ENCODE results near the gene LRRC4B. TPM values are rescaled to one million over a fixed set of nuclear protein-coding genes. Genes with fewer than 3 reads are reported as not detected.

LRRC4B gene
- total RNA-seq, 1 donor from 2014 or later = not detected

DNA sequence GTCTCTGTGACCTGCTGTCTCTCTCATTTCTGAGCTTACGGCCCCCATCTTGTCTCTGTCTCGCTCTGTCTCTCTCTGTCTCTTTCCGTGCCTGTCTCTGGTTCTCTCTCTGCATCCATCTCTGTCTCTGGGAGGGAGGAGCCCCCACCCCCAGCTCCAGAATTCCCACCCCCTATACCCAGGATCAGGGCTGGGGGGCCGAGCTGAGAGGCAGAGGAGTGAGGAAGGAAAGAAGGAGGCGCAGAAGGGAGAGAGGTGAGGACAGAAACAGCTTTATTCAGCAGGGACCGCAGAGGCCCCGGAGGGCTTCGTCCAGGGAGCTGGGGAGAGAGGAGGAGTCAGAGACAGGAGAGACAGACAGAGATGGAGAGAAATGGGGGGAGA lies 71.2 kb downstream of the LRRC4B start:
- Histone ChIP-seq H3K27me3 (ENCODE audit: insufficient read depth, low read length) (peaks cover 9% of the 10 kb centered on the region), H3K4me3 (ENCODE audit: insufficient read depth, low read depth, low read length) (no peak overlapping the region), H3K36me3 (ENCODE audit: insufficient read depth, low read length) (no peaks in the 10 kb centered on the region), H3K4me2 (ENCODE audit: low read length) (no peak overlapping the region), H3K27ac (ENCODE audit: low read depth, low read length) (no peak overlapping the region), H3K9me3 (ENCODE audit: insufficient read depth, low read depth, low read length) (no peaks in the 10 kb centered on the region), H4K20me1 (ENCODE audit: insufficient read depth, low read length) (no peaks in the 10 kb centered on the region), H3K79me2 (ENCODE audit: insufficient read depth, low read length) (no peaks in the 10 kb centered on the region), H3K9ac (ENCODE audit: low read length) (no peak overlapping the region), H2AFZ (ENCODE audit: low read depth, low read length) (no peak overlapping the region), H3K4me1 (ENCODE audit: insufficient read depth, low read length) (no peaks in the 10 kb centered on the region)
- H3K36me3 Mint-ChIP-seq (ENCODE audit: low read depth, unreplicated experiment) = no peaks in the 10 kb centered on the region
- no peak overlapping the region for H3K27ac Mint-ChIP-seq (ENCODE audit: unreplicated experiment)
- H3K9me3 Mint-ChIP-seq (ENCODE audit: unreplicated experiment) = peaks cover 19% of the 10 kb centered on the region
- DNase-seq (ENCODE audit: low read depth) (no peak), FAIRE-seq (no peak)
- TF ChIP-seq EZH2 (IDR thresholded peaks at IDR 0.05; ENCODE audit: insufficient read depth, low read length) = no peak
- TF ChIP-seq, protein P1, sequence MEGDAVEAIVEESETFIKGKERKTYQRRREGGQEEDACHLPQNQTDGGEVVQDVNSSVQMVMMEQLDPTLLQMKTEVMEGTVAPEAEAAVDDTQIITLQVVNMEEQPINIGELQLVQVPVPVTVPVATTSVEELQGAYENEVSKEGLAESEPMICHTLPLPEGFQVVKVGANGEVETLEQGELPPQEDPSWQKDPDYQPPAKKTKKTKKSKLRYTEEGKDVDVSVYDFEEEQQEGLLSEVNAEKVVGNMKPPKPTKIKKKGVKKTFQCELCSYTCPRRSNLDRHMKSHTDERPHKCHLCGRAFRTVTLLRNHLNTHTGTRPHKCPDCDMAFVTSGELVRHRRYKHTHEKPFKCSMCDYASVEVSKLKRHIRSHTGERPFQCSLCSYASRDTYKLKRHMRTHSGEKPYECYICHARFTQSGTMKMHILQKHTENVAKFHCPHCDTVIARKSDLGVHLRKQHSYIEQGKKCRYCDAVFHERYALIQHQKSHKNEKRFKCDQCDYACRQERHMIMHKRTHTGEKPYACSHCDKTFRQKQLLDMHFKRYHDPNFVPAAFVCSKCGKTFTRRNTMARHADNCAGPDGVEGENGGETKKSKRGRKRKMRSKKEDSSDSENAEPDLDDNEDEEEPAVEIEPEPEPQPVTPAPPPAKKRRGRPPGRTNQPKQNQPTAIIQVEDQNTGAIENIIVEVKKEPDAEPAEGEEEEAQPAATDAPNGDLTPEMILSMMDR (IDR thresholded peaks at IDR 0.05; ENCODE audit: insufficient read depth, low read depth, low read length) = no peak
- no peaks in the 10 kb centered on the region for H3K27me3 Mint-ChIP-seq (ENCODE audit: low read depth, unreplicated experiment)
- H3K4me1 Mint-ChIP-seq (ENCODE audit: low read depth, unreplicated experiment) = no peaks in the 10 kb centered on the region
- no peak overlapping the region for H3K4me3 Mint-ChIP-seq (ENCODE audit: unreplicated experiment)

DNA sequence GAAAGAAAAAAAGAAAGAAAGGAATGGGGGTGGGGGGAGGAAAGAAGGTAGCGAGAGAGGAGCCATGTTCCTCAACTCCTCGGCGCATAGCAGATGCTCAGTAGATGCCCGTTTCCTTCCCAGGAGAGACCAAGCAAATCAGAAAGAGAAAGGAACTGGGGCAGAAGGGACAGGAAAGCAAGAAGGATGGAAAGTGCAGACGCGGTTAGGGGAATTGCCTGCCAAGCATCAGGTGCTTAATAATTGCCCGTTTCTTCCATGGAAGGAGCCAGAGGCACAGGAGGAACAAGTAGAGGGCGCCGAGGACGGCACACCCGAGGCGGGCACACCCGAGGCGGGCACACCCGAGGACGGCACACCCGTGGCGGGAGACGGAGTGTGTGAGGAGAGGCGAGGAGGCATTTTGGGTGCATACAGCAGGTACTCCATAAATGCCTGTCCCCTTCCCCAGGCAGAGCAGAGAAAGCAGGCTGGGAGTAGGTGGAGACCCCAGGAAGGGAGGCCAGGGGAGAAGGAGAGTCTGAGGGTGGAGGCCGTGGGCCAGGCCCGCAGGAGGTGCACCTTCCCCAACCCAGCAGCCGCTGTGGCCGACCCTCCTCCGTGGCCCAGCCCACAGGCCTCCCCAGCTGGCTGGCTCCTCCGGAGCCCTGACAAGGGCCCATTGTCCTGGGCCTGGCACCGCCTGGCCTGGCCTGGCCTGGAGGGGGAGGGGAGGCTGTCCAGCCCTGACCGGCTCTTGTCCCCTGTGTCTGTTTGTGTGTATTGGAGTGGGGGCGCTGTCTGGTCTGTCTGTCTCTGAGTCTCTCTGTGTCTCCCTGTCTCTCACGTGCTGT lies 71.8 kb downstream of the LRRC4B start:
- Histone ChIP-seq H3K4me1 (ENCODE audit: insufficient read depth, low read length) (no peaks in the 10 kb centered on the region), H3K9ac (ENCODE audit: low read length) (no peak overlapping the region), H3K4me3 (ENCODE audit: insufficient read depth, low read depth, low read length) (no peak overlapping the region), H4K20me1 (ENCODE audit: insufficient read depth, low read length) (peaks cover 4% of the 10 kb centered on the region), H3K27ac (ENCODE audit: low read depth, low read length) (no peak overlapping the region), H3K36me3 (ENCODE audit: insufficient read depth, low read length) (no peaks in the 10 kb centered on the region), H3K4me2 (ENCODE audit: low read length) (no peak overlapping the region), H2AFZ (ENCODE audit: low read depth, low read length) (no peak overlapping the region), H3K27me3 (ENCODE audit: insufficient read depth, low read length) (peaks cover 14% of the 10 kb centered on the region), H3K9me3 (ENCODE audit: insufficient read depth, low read depth, low read length) (no peaks in the 10 kb centered on the region), H3K79me2 (ENCODE audit: insufficient read depth, low read length) (no peaks in the 10 kb centered on the region)
- TF ChIP-seq, protein P1 (IDR thresholded peaks at IDR 0.05; ENCODE audit: insufficient read depth, low read depth, low read length) = no peak
- no peak for TF ChIP-seq EZH2 (IDR thresholded peaks at IDR 0.05; ENCODE audit: insufficient read depth, low read length)
- H3K4me3 Mint-ChIP-seq (ENCODE audit: unreplicated experiment) = no peak overlapping the region
- no peaks in the 10 kb centered on the region for H3K27me3 Mint-ChIP-seq (ENCODE audit: low read depth, unreplicated experiment)
- no peak overlapping the region for H3K27ac Mint-ChIP-seq (ENCODE audit: unreplicated experiment)
- no peaks in the 10 kb centered on the region for H3K4me1 Mint-ChIP-seq (ENCODE audit: low read depth, unreplicated experiment)
- DNase-seq (ENCODE audit: low read depth) = no peak
- H3K9me3 Mint-ChIP-seq (ENCODE audit: unreplicated experiment) = peaks cover 25% of the 10 kb centered on the region
- no peak for FAIRE-seq
- H3K36me3 Mint-ChIP-seq (ENCODE audit: low read depth, unreplicated experiment) = no peaks in the 10 kb centered on the region

DNA sequence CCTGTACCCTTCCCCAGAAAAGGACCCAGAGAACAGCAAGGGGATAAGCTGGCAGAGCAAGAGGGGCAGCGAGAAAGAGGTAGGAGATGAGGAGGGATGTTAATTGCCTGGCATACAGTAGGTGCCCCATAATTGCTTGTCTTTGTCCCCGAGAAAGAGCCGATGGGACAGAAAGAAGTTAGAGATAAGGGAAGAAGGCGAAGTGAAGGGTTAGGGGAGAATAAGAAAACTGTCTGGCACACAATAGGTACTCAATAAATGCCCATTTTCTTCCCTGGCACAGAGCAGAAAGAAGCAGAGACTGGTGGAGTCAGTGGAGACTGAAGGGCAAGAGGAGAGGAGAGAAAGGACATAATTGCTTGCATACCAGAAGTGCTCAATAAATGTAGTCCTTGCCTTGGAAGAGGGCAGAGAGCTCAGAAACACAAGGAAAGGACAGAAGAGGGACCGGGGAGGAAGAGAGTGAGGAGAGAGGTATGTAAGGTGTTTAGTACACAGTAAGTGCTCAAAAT lies 73.2 kb downstream of the LRRC4B start:
- no peak overlapping the region for H3K4me2 ChIP-seq (ENCODE audit: low read length)
- peaks cover 27% of the 10 kb centered on the region for H3K9me3 Mint-ChIP-seq (ENCODE audit: unreplicated experiment)
- H3K4me1 Mint-ChIP-seq (ENCODE audit: low read depth, unreplicated experiment) = no peaks in the 10 kb centered on the region
- H3K79me2 ChIP-seq (ENCODE audit: insufficient read depth, low read length) = no peaks in the 10 kb centered on the region
- H3K36me3 Mint-ChIP-seq (ENCODE audit: low read depth, unreplicated experiment) = no peaks in the 10 kb centered on the region
- no peak overlapping the region for H3K4me3 ChIP-seq (ENCODE audit: insufficient read depth, low read depth, low read length)
- H3K27me3 ChIP-seq (ENCODE audit: insufficient read depth, low read length) = peaks cover 14% of the 10 kb centered on the region
- FAIRE-seq (no peak), DNase-seq (ENCODE audit: low read depth) (no peak)
- no peak overlapping the region for H3K9ac ChIP-seq (ENCODE audit: low read length)
- no peaks in the 10 kb centered on the region for H3K27me3 Mint-ChIP-seq (ENCODE audit: low read depth, unreplicated experiment)
- no peaks in the 10 kb centered on the region for H3K4me1 ChIP-seq (ENCODE audit: insufficient read depth, low read length)
- no peaks in the 10 kb centered on the region for H3K36me3 ChIP-seq (ENCODE audit: insufficient read depth, low read length)
- H3K27ac Mint-ChIP-seq (ENCODE audit: unreplicated experiment) = no peak overlapping the region
- H3K9me3 ChIP-seq (ENCODE audit: insufficient read depth, low read depth, low read length) = no peaks in the 10 kb centered on the region
- no peak overlapping the region for H3K4me3 Mint-ChIP-seq (ENCODE audit: unreplicated experiment)
- no peak overlapping the region for H2AFZ ChIP-seq (ENCODE audit: low read depth, low read length)
- TF ChIP-seq EZH2 (IDR thresholded peaks at IDR 0.05; ENCODE audit: insufficient read depth, low read length) = no peak
- TF ChIP-seq, protein P1 (IDR thresholded peaks at IDR 0.05; ENCODE audit: insufficient read depth, low read depth, low read length) = no peak
- peaks cover 7% of the 10 kb centered on the region for H4K20me1 ChIP-seq (ENCODE audit: insufficient read depth, low read length)
- H3K27ac ChIP-seq (ENCODE audit: low read depth, low read length) = no peak overlapping the region

All from astrocyte (in vitro differentiated cells and primary cell).